HCT116 (cell line): ENCODE data around the gene FBXW4. TPM values are rescaled to one million over a fixed set of nuclear protein-coding genes. Genes with fewer than 3 reads are reported as not detected.

ENCODE experiments used
- ATAC-seq: fragments of 200-7000 bp; cut with Tn5 transposase; 2 replicates; pipeline ENCODE4 v1.9.1; 2020; ENCODE audit warnings: mild to moderate bottlenecking, moderate library complexity
- BruUV-seq: library from RNA; stranded (reverse); fragments of 400-500 nt; replicated peaks from 2 replicates; lab custom pipeline; 2021; lab: Mats Ljungman, UMichigan
- CTCF ChIA-PET: fragments of 300-600 bp; sonication (Branson Sonifier 250); formaldehyde crosslinking; loops from one replicate; lab custom pipeline; 2021; ENCODE audit warnings: antibody characterized with exemption; lab: Charles Lee
- POLR2A ChIA-PET: fragments of 300-600, 350-600 bp; sonication (Branson Sonifier 250); formaldehyde crosslinking; loops from one replicate; lab custom pipeline; 2021; ENCODE audit warnings: antibody characterized with exemption; lab: Charles Lee
- RAD21 ChIA-PET, 2 experiments: fragments of 300-600 bp; sonication (Branson Sonifier 250); formaldehyde crosslinking; loops; one replicate each; lab custom pipeline; 2023; ENCODE audit warnings: low total read pairs in 2 of 2; ENCODE audit not compliant: uncharacterized antibody in 2 of 2, unreplicated experiment in 2 of 2, low non-redundant PET in 1 of 2; lab: Charles Lee
- DNase-seq: peaks from one replicate; pipeline ENCODE4 v3.0.0-alpha.2; 2010; ENCODE audit warnings: low read depth, low spot score
- H2AFZ ChIP-seq: fragments of 200-600 bp; shearing (Covaris generic), sonication (generic); 2 replicates; pipeline ENCODE4 v1.6.1; 2017; ENCODE audit warnings: low read depth, mixed run types, mixed read lengths, antibody characterized with exemption, low read length; ENCODE audit not compliant: poor library complexity, severe bottlenecking
- H3K27ac ChIP-seq: 2 replicates; pipeline ENCODE4 v1.5.1; 2012; ENCODE audit warnings: low read depth, low read length
- H3K27me3 ChIP-seq: fragments of 200-600 bp; sonication (generic); 2 replicates; pipeline ENCODE4 v1.6.1; 2016; ENCODE audit warnings: mixed run types, low read length, mixed read lengths; ENCODE audit not compliant: insufficient read depth
- H3K36me3 ChIP-seq, 2 experiments: fragments of 200-500 bp in 1 of 2; fragments of 200-600 bp in 1 of 2; sonication (Bioruptor generic) in 1 of 2; sonication (generic) in 1 of 2; 2 replicates each; pipeline versions ENCODE4 v1.5.1 to v1.6.1; 2014 to 2016; ENCODE audit warnings: low read length in 2 of 2, inconsistent platforms in 1 of 2, mixed read lengths in 1 of 2, mixed run types in 1 of 2; ENCODE audit not compliant: insufficient read depth in 2 of 2, control insufficient read depth in 1 of 2
- H3K4me1 ChIP-seq, 2 experiments: fragments of 200-600 bp in 1 of 2; sonication (generic) in 1 of 2; 2 replicates each; pipeline versions ENCODE4 v1.5.1 to v1.6.1; 2012 to 2017; ENCODE audit warnings: low read length in 2 of 2, inconsistent platforms in 1 of 2, mild to moderate bottlenecking in 1 of 2, mixed read lengths in 1 of 2, mixed run types in 1 of 2, moderate library complexity in 1 of 2; ENCODE audit not compliant: insufficient read depth in 2 of 2, control insufficient read depth in 1 of 2
- H3K4me2 ChIP-seq: fragments of 200-600 bp; sonication (generic); 2 replicates; pipeline ENCODE4 v1.6.1; 2017; ENCODE audit warnings: mixed run types, low read length, mixed read lengths
- H3K4me3 ChIP-seq, 2 experiments: fragments of 200-600 bp in 1 of 2; sonication (generic) in 1 of 2; replicated peaks in 1 of 2; 2 replicates each; pipeline ENCODE4 v1.5.1; 2011 to 2016; ENCODE audit warnings: low read length in 2 of 2, control low read depth in 1 of 2, low read depth in 1 of 2, mild to moderate bottlenecking in 1 of 2, mixed read lengths in 1 of 2, mixed run types in 1 of 2
- H3K79me2 ChIP-seq: fragments of 200-600 bp; sonication (generic); 2 replicates; pipeline ENCODE4 v1.6.1; 2017; ENCODE audit warnings: mild to moderate bottlenecking, mixed run types, low read length, moderate library complexity, mixed read lengths; ENCODE audit not compliant: insufficient read depth
- H3K9ac ChIP-seq: fragments of 200-600 bp; sonication (generic); 2 replicates; pipeline ENCODE4 v1.6.1; 2016; ENCODE audit warnings: low read length, mixed read lengths
- H3K9me2 ChIP-seq: fragments of 200-600 bp; sonication (generic), shearing (Covaris generic); 2 replicates; pipeline ENCODE4 v1.6.1; 2017; ENCODE audit warnings: mixed run types, mild to moderate bottlenecking, moderate library complexity; ENCODE audit not compliant: insufficient read depth
- H3K9me3 ChIP-seq, 2 experiments: fragments of 200-500 bp in 1 of 2; fragments of 200-600 bp in 1 of 2; sonication (Bioruptor generic) in 1 of 2; sonication (generic) in 1 of 2; 2 replicates each; pipeline ENCODE4 v1.6.1; 2014 to 2017; ENCODE audit warnings: low read length in 2 of 2, mixed read lengths in 2 of 2, inconsistent platforms in 1 of 2, low read depth in 1 of 2, mild to moderate bottlenecking in 1 of 2, mixed run types in 1 of 2, moderate library complexity in 1 of 2; ENCODE audit not compliant: control insufficient read depth in 1 of 2, insufficient read depth in 1 of 2
- H4K20me1 ChIP-seq: fragments of 200-600 bp; sonication (generic), shearing (Covaris generic); 2 replicates; pipeline ENCODE4 v1.6.1; 2017; ENCODE audit warnings: mixed run types, mild to moderate bottlenecking, moderate library complexity; ENCODE audit not compliant: insufficient read depth
- ELF1 ChIP-seq: IDR thresholded peaks from 2 replicates; pipeline ENCODE4 v1.6.1; 2012; ENCODE audit warnings: low read depth, borderline replicate concordance
- EZH2phosphoT487 ChIP-seq: fragments of 200-600 bp; IDR thresholded peaks from 2 replicates; pipeline ENCODE4 v1.6.1; 2018; ENCODE audit warnings: antibody characterized with exemption, borderline replicate concordance
- POLR2A ChIP-seq: IDR thresholded peaks from 2 replicates; pipeline ENCODE4 v1.7.0; 2011; ENCODE audit warnings: borderline replicate concordance; ENCODE audit not compliant: insufficient read depth, insufficient read length; ENCODE audit errors: extremely low read depth
- POLR2AphosphoS5 ChIP-seq: IDR thresholded peaks from 2 replicates; pipeline ENCODE4 v1.6.1; 2011; ENCODE audit warnings: mild to moderate bottlenecking, low read depth, low read length, moderate library complexity
- RAD21 ChIP-seq: IDR thresholded peaks from 2 replicates; pipeline ENCODE4 v1.6.1; 2012; ENCODE audit warnings: low read depth, mild to moderate bottlenecking
- SRF ChIP-seq: IDR thresholded peaks from 2 replicates; pipeline ENCODE4 v1.6.1; 2012; ENCODE audit warnings: low read depth
- YY1 ChIP-seq: IDR thresholded peaks from 2 replicates; pipeline ENCODE4 v1.6.1; 2011; ENCODE audit warnings: low read length, low read depth, moderate library complexity, mild to moderate bottlenecking; ENCODE audit not compliant: insufficient replicate concordance; ENCODE audit errors: extremely low read depth
- ZFX ChIP-seq: fragments of 450-650 bp; IDR thresholded peaks from 2 replicates; pipeline ENCODE4 v1.6.1; 2017
- intact Hi-C: fragments of 100-400 bp; cut with micrococcal nuclease; formaldehyde crosslinking; loops from 2 replicates; pipeline ENCODE4 v1.10.0; 2022
- total RNA-seq: library from RNA; stranded (reverse); gene quantifications from one replicate; pipeline ENCODE4 v1.2.1, GENCODE V29; 2021; ENCODE audit not compliant: unreplicated experiment
- TF ChIP-seq, protein P1 (sequence below), 3 experiments: fragments of 200-600 bp in 1 of 3; sonication (generic) in 1 of 3; IDR thresholded peaks in 2 of 3; conservative IDR thresholded peaks in 1 of 3; 2 replicates each; pipeline ENCODE4 v1.5.1; 2012 to 2017; ENCODE audit warnings: low read depth in 2 of 3, low read length in 2 of 3, antibody characterized with exemption in 1 of 3, borderline replicate concordance in 1 of 3, control low read depth in 1 of 3, mild to moderate bottlenecking in 1 of 3, mixed read lengths in 1 of 3, mixed run types in 1 of 3, moderate library complexity in 1 of 3; ENCODE audit not compliant: insufficient read depth in 1 of 3

The FBXW4 gene
- total RNA-seq, 1 experiment from 2014 or later, result 35.3 TPM

DNA sequence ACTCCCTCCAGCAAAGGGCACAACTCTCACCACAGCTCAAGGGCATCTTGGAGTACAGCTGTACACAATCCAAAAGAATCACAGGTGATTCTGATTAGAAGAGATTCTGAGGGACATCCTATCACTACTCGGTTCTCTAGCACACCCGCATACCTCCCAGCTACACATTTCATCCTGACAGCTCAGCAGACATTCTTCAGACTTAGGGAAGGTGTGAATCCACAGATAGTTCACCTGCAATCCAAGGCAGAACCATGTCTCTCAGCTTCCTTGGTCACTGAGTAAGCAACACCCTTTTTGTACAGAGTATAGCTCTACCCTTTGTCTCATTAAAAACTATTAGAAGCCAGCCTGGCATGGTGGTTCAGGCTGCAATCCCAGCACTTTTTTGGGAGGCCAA, 26.8 kb upstream of the FBXW4 start:
- POLR2A ChIA-PET, result no interaction called here

GRCh38 chr10:101720606-101721230, 25.7 kb upstream of the FBXW4 start:
- CTCF ChIA-PET, result no interaction called here
- H3K27me3 ChIP-seq, result no peaks in the 10 kb centered on the region
- no TSS peak for BruUV-seq
- no peak overlapping the region for H3K4me3 ChIP-seq
- TF ChIP-seq ELF1, result no peak
- TF ChIP-seq, protein P1, sequence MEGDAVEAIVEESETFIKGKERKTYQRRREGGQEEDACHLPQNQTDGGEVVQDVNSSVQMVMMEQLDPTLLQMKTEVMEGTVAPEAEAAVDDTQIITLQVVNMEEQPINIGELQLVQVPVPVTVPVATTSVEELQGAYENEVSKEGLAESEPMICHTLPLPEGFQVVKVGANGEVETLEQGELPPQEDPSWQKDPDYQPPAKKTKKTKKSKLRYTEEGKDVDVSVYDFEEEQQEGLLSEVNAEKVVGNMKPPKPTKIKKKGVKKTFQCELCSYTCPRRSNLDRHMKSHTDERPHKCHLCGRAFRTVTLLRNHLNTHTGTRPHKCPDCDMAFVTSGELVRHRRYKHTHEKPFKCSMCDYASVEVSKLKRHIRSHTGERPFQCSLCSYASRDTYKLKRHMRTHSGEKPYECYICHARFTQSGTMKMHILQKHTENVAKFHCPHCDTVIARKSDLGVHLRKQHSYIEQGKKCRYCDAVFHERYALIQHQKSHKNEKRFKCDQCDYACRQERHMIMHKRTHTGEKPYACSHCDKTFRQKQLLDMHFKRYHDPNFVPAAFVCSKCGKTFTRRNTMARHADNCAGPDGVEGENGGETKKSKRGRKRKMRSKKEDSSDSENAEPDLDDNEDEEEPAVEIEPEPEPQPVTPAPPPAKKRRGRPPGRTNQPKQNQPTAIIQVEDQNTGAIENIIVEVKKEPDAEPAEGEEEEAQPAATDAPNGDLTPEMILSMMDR (IDR thresholded peaks at IDR 0.05 in 2 of 3, conservative IDR thresholded peaks at IDR 0.05 in 1 of 3; ENCODE audit: borderline replicate concordance in 1 of 3, insufficient read depth in 1 of 3, low read depth in 2 of 3, low read length in 2 of 3), result 0 out of 6 replicates have a peak, but pooled peaks of 1 of the 3 experiments have one; percentile 16
- peak; percentile 35; the same call in 1 of the 2 replicates for TF ChIP-seq RAD21
- no peak overlapping the region for H2AFZ ChIP-seq
- no peaks in the 10 kb centered on the region for H3K9me2 ChIP-seq
- H3K4me1 ChIP-seq, result no peaks in the 10 kb centered on the region; a peak in 1 of 4 replicates
- H4K20me1 ChIP-seq, result no peaks in the 10 kb centered on the region
- no peak overlapping the region for H3K4me2 ChIP-seq
- H3K36me3 ChIP-seq, result no peaks in the 10 kb centered on the region
- ATAC-seq (no peak), DNase-seq (no peak)
- H3K9ac ChIP-seq, result no peak overlapping the region
- H3K79me2 ChIP-seq, result no peaks in the 10 kb centered on the region
- RAD21 ChIA-PET, result no interaction called here
- POLR2A ChIA-PET, result no interaction called here
- H3K9me3 ChIP-seq, result no peaks in the 10 kb centered on the region
- intact Hi-C loops, result no loop called here
- H3K27ac ChIP-seq, result no peak overlapping the region

More for the DNA sequence above, 26.8 kb upstream of the FBXW4 start:
- no peak for DNase-seq
- BruUV-seq, result no TSS peak
- Histone ChIP-seq H3K4me3 (no peak overlapping the region), H3K27me3 (no peaks in the 10 kb centered on the region), H3K9me3 (no peaks in the 10 kb centered on the region), H3K4me2 (no peak overlapping the region), H3K79me2 (no peaks in the 10 kb centered on the region), H2AFZ (no peak overlapping the region), H3K36me3 (no peaks in the 10 kb centered on the region), H4K20me1 (no peaks in the 10 kb centered on the region), H3K4me1 (no peaks in the 10 kb centered on the region; a peak in 1 of 4 replicates), H3K27ac (no peak overlapping the region), H3K9ac (no peak overlapping the region), H3K9me2 (no peaks in the 10 kb centered on the region)
- ChIA-PET RAD21 (no interaction called here), CTCF (interaction anchor here (1.8 kb wide), 1 partner anchor 119 kb away, joined by 6 read pairs; no protein-coding TSS in a partner anchor)
- no peak for ATAC-seq
- intact Hi-C loops, result no loop called here
- TF ChIP-seq ELF1 (no peak), EZH2phosphoT487 (no peak), POLR2A (no peak), YY1 (no peak), POLR2AphosphoS5 (no peak), SRF (no peak), ZFX (0 out of 2 replicates have a peak, but pooled peaks have one; percentile 7)
